CD4-positive, alpha-beta T cell treated with Interleukin-17A for 1 hour (primary cell): ENCODE data around the gene CCDC33.
"Not testable (repeated sequence)": the region's sequence is repeated elsewhere in the genome, so short reads cannot be mapped to it uniquely, and the experiment has no call there.

Experiments
- DNase-seq: peaks from one replicate; pipeline ENCODE4 v3.0.0-alpha.2; 2020

CCDC33 gene

DNA sequence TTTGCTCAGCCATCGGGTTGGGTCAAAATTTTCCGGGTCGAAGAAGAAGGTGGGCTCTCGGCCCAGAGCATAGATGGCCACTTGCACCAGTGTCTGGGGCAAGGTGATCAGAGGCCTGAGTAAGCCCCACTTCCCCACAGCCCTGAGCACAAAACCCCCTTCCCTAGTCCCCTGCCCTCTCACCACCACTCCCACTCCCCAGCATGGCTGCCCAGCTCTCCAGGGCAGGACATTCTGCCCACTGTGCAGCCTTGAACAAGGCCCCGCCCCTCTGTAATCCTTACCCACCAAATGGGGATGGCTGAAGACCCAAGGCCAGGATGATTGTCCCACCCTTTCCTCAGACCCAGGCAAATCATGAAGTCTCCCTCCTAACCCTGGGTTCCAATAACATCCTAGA is 102.5 kb downstream of the CCDC33 start:
- DNase-seq, result no peak

DNA sequence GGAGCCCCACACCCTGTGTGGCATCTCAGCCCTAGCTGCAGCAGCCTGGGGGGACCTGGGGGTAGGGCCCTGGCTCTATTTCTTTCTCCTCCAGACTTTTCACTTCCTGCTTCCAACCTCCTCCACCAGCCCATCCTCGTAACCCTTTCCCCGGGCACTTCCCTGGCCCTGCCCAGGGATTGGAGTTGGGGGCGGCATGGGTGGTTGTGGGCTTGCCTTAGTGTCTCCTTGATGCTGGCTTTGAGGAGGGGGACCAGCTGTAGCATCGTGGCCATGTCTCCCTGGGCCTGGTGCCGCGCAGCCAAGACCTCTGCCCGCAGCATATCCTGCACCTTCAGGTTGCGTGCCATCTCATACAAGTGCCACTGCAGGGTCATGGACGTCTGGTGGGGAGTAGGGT is 103.2 kb downstream of the CCDC33 start:
- DNase-seq, result no peak

- DNase-seq, result no peak
Observed at GRCh38 chr15:74340150-74340549, 104.0 kb downstream of the CCDC33 start.

GRCh38 chr15:74343127-74343796 is 107.1 kb downstream of the CCDC33 start:
- DNase-seq, result no peak

DNA sequence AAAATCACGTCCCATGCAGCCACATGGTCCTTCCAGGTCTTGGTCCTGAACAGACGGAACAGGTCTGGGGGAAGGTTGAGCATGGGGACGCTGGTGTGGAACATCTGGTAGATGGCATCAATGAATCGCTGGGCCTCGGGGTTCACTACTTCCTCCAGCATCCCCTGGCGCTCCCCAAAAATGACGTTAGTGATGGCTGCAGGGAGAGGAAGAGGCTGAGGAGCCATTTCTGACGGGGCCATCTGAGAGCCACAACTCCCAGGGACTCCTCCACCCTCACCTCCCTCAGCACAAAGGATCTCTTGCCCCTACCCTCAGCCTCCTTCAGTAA is 107.6 kb downstream of the CCDC33 start:
- no peak for DNase-seq

DNA sequence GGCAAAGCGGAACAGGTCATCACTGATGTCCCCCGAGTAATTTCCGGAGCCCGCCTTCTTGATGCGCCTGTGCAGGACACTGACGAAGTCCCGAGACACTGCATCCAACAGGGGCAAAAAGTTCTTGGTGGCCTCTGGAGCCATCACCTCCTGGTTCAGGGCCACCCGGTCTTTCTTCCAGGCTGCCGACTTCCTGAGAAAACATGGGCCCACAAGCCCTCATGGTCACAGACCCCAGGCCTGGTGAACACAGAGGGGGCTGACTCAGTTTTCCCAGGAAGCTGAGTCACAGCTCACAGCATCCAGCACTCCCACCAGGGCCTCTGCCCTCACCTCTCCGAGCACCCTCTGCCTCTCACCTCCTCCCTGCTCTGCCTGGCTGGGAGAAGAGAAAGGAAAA is 108.9 kb downstream of the CCDC33 start:
- no peak for DNase-seq

DNA sequence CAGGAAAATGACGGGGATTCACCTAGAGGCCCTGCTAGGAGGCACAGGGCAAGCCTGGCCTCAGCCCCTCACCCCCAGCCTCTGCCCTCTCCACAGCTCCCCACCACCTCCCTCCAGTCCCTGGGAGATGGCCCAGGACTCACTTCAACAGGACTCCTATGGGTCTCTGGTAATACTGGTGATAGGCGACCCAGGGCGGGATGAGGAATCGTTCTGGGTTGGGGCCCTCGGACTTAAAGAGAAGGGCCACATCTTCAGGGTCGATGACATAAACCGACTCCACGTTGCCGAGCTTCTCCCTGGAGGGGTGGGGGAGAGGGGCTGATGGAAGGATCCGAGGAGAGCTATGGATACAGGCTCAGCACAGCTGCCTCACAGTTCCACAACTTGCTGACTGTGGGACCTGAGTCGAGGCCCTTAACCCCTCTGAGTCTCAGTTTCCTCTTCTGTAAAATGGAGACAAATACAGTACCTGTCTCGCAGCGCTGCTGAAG is 111.7 kb downstream of the CCDC33 start:
- DNase-seq, result no peak

DNA sequence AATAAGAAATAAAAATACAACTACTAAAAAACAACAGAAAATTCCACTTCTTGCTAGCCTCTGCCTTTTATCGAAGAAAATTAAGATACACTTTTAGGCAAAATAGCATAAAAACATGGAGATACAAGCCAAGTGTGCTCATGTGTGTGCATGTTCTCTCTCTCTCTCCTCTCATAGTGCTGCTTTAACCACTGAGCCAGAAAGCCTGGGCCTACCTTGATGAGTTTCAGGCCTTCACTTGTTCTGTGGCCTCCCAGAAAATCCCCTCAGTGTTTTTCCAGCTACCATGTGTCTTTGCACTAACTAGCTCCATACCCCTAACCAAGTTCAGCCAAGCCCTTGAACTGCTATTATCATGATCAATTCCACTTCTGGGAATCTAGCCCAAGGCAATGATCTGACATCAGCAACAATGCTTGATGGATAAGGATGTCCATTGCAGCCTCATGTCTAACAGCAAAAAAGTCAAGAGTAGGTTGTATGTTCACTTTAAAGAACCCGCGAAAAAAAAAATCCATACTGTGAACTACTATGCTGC is 113.2 kb downstream of the CCDC33 start:
- DNase-seq, result no peak

DNA sequence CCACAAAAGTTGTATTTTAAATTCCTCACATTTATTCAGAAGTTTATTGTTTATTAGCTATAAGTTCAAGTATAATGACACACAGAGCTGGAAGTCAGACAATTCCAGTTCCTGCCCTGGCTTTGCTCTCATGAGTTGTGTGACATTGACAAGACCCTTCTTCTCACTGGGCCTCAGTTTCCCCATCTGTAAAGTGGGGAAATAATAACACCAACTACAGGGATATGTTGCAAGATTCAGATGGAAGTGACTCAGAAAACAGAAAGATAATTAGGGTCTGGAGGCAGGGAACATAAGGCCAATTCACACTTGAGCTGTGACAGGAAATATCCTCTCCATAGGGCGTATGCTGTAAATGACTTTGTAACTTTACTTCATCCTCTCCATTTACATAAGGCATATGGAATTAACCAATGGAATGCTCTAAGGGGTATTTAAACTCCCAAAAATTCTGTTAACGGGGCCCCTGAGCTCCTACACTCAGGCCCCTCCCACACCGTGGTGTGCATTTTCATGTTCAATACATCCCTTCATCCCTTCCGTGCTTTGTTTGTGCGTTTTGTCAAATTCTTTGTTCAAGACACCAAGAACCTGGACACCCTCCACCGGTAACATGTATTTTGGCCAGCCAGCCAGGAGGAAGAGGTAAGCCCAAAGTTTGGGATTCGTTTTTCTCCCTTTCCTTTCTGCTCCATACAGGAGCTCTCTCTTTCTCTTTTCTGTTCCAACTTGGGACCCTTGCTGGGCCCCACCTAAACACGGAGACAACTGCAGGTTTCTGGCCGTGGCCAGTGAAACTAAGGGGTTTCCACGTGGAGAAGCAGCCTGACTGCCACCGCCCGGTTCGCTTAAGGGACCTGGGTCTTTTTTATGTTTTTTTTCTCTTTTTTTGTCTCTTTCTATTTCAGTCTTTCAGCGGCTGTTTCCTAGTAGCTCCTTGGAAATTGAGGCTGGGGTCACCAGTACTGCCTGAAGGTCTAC is 114.5 kb downstream of the CCDC33 start:
- DNase-seq, result no peak

- no peak for DNase-seq
Observed at GRCh38 chr15:74351670-74352069, 115.5 kb downstream of the CCDC33 start.

DNA sequence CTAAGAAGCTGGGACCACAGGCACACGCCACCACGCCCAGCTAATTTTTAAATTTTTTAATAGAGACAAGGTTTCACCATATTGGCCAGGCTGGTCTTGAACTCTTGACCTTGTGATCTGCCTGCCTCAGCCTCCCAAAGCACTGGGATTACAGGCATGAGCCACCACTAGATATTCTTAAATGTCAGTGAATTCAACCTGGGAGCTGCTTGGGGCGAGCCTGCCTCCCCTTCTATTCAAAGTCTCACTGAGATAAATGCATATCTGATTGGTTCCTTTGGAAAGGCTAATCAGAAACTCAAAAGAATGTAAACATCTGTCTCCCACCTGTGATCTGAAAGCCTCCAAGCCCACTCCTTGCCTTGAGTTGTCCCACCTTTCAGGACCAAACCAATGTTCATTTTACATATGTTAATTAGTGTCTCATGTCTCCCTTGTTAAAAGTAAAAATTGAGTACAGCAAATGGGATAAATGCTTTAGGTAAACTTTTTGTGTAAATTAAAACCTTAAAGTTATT is 116.3 kb downstream of the CCDC33 start:
- DNase-seq, result no peak

DNA sequence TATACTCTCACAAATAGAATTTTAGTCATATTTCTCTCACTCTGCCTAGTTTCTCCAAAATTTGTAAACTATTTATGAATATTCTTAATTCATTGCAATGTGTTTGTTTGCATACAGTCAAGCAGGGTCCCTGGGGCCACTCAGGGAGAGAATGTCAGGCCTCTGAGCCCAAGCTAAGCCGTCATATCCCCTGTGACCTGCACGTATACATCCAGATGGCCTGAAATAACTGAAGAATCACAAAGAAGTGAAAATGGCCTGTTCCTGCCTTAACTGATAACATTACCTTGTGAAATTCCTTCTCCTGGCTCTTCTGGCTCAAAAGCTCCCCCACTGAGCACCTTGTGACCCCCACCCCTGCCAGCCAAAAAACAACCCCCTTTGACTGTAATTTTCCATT is 117.9 kb downstream of the CCDC33 start:
- DNase-seq, result not testable (repeated sequence)

DNA sequence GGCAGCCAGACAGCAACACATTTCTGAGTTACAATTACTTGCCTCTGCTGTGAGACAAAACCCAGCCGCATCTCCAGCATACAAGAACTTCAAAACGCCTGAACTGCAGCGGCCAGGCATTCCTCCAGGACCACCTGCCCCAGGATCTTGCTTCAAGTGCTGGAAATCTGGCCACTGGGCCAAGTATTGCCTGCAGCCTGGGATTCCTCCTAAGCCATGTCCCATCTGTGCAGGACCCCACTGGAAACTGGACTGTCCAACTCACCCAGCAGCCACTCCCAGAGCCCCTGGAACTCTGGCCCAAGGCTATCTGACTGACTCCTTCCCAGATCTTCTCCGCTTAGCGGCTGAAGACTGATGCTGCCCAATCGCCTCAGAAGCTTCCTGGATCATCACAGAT is 119.9 kb downstream of the CCDC33 start:
- not testable (repeated sequence) for DNase-seq

DNA sequence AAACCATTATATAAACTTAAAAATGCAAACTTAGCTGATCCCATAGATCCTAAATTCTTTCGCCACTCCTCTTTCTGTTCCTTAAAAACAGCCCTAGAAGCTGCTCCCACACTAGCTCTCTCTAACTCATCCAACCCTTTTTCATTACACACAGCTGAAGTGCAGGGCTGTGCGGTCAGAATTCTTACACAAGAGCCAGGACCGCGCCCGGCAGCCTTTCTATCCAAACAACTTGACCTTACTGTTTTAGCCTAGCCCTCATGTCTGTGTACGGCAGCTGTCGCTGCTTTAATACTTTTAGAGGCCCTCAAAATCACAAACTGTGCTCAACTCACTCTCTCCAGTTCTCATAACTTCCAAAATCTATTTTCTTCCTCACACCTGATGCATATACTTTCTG is 121.4 kb downstream of the CCDC33 start:
- DNase-seq, result not testable (repeated sequence)

- not testable (repeated sequence) for DNase-seq
Observed at GRCh38 chr15:74359376-74359775, 123.2 kb downstream of the CCDC33 start.

DNA sequence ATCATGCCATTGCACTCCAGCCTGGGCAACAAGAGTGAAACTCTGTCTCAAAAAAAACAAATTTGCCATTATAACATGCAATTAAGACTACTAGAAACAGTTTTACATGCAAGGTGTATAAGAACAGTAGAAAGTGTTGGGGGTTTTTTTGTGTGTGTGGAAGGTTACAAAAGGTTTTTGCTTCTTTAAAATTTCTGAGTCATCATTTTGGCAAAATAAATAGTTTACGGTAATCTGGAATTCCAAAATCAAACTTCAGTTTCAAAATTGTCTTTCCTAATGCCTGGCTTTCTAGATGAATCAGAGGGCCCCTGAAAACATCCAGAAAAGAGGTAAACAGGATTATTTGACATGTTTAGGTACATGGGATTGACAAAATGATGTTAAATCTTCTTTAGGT is 124.7 kb downstream of the CCDC33 start:
- DNase-seq, result not testable (repeated sequence)

- no peak for DNase-seq
Observed at GRCh38 chr15:74362482-74362881, 126.4 kb downstream of the CCDC33 start.

DNA sequence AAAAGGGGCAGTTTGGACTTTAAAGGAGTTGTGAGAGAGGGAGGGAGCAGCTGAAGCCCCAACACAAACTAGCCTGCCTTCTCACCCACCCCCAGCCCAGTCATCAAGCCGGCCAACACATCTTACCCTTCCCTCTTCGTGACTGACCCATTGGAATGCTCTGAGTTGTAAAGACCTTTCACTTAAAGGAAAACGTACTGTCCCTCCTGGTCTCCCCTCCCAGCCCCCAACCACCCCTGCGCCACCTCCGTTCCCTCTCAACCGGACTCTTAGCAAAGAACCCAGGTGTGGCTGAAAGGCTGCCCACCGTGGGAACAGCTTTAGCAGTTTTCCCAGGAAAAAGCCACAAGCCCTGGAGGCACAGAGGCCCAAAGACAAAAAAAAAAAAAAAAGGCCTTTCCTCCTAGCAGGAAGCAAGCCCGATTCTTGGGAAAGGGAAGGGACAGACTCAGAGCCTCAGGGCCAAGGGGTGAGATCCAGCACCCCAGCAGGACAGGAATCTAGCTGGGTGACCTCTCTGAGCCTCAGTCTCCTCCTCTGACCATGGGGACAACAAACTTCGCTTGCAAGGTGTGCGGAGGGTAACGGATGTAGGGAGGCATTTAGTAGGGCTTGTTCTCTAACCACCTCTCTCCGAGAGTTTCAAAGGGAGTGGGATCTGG is 128.9 kb downstream of the CCDC33 start:
- DNase-seq, result no peak

DNA sequence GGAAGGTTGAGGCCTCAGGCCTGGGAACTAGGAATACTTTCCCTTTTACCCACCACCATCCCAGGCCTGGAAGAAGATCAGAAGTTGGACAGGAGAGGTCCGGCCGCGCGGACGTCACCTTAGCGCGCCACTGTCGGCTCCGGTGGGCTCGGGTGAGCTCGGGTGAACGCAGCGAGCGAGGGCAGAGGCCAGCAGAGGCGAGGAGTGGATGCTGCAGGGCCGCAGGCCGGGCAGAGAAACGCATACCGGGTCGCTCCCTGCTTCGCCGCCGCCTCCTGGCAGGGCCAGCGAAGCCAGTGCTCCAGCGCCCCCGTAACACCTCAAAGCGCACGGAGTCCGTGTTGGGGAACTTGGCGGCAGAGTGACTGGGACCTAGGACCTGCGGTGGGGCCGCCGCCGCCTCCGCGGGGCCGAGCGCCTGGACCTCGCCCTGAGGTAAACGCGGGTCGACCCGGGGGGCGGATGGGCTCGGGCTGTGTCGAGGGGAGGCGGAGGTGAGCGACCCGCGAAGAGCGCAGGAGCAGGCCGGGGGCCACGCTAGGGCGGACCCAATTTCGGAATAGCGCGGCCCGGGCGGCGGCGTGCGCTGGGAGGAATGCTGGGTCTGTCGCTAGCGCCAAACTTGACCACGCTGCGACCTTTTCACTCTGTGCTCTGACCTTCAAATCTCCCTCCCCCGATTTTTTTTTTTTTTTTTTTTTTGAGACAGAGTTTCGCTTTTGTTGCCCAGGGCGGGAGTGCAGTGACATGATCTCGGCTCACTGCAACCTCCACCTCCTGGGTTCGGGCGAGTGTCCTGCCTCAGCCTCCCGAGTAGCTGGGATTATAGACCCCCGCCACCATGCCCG is 129.7 kb downstream of the CCDC33 start:
- DNase-seq, result no peak

DNA sequence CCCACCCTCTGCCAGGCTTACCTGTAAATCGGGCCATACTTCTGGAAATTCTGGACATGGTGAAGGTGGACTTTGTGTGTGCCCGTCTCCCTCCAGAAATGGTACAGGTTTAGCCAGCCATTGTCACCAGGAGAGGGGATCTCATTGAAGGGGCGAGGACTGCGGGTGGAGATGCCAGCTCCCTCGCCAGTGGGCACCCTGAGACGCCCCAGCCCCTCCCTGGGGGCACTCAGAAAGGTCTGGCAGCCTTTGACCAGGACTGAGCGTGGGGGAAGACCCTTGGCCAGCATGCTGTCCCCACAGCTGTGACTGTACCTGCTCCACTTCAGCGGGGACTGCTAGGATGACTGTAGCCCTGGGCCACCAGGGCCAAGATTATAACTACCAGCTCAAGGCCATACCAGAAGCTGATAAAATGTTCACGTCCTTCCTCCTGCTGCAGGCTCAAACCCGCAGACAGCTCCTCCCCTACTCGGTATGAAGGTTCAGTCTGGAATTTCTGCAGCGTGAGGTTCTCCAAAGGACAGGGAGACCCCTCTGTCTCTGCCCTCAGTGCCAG is 131.2 kb downstream of the CCDC33 start, which contains the start of gene CYP11A1:
Gene CYP11A1, minus strand, starts transcription at position 351 of the 559 bp plus-strand sequence. Its CDS starts 61 bp downstream, at position 290.
- no peak for DNase-seq

DNA sequence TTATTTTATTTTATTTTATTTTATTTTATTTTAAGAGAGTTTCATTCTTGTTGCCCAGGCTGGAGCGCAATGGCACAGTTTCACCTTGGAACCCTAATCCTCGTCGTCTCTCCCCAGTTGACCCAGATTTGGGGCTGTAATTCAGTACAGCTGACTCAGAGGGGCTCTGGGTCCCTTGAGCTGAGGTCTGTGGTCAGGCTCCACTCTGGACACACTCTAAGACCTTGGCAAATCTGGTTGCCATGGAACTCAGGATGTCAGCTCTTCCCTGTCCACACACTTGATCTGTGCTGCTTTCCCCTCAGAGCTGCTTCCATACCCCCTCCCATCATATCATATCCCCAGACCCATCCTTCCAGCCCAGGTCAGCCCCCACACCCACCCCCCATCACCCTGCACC is 132.0 kb downstream of the CCDC33 start:
- no peak for DNase-seq
